ENCODE measurements around the gene NEDD4L. TPM values are rescaled to one million over a fixed set of nuclear protein-coding genes. Genes with fewer than 3 reads are reported as not detected.

Gene NEDD4L
- total RNA-seq, 1 donor from 2014 or later: 15.6 TPM

DNA sequence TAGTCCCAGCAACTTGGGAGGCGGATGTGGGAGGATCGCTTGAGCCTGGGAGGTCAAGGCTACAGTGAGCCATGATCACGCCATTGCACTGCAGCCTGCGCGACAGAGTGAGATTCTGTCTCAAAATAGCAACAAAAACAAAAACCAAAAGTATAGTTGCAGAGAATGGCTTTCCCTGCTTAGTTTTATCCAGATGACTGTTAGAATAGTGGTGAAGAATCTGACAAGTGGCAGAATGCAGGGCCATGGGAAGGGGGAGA, 53.8 kb downstream of the NEDD4L start:
- no peaks in the 10 kb centered on the region for H3K27me3 ChIP-seq
- H3K9me3 ChIP-seq: no peaks in the 10 kb centered on the region
- intact Hi-C loops (cut with DNase I): no loop called here
- H3K36me3 ChIP-seq: no peaks in the 10 kb centered on the region
- H3K4me1 ChIP-seq: no peaks in the 10 kb centered on the region
- TF ChIP-seq, protein P1, sequence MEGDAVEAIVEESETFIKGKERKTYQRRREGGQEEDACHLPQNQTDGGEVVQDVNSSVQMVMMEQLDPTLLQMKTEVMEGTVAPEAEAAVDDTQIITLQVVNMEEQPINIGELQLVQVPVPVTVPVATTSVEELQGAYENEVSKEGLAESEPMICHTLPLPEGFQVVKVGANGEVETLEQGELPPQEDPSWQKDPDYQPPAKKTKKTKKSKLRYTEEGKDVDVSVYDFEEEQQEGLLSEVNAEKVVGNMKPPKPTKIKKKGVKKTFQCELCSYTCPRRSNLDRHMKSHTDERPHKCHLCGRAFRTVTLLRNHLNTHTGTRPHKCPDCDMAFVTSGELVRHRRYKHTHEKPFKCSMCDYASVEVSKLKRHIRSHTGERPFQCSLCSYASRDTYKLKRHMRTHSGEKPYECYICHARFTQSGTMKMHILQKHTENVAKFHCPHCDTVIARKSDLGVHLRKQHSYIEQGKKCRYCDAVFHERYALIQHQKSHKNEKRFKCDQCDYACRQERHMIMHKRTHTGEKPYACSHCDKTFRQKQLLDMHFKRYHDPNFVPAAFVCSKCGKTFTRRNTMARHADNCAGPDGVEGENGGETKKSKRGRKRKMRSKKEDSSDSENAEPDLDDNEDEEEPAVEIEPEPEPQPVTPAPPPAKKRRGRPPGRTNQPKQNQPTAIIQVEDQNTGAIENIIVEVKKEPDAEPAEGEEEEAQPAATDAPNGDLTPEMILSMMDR (IDR thresholded peaks at IDR 0.05): no peak
- H3K27ac ChIP-seq: no peak overlapping the region
- H3K4me3 ChIP-seq: no peak overlapping the region
- no peak for DNase-seq (ENCODE audit: low spot score in 2 of 2)

DNA sequence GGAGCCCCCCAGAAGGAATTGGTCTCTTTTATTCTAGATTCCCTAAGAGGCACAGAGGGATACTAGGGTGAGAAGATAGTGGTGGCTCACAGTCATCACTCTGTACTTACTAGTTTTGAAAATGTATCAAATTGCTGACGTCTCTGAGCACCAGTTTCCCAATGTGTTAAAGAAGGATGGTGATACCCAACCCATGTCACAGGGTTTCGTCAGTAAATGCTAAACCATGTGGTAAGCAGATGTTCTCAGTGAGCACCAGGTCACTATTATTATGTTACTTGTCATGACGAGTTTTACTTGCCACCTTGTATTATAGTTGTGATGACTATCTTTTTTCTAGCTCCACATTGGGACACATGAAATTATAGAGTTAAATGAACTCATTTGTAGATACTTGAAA, 54.7 kb downstream of the NEDD4L start:
- TF ChIP-seq, protein P1 (IDR thresholded peaks at IDR 0.05): no peak
- Histone ChIP-seq H3K27me3 (no peaks in the 10 kb centered on the region), H3K36me3 (no peaks in the 10 kb centered on the region), H3K4me3 (no peak overlapping the region), H3K9me3 (no peaks in the 10 kb centered on the region), H3K27ac (no peak overlapping the region), H3K4me1 (no peaks in the 10 kb centered on the region)
- no peak for DNase-seq (ENCODE audit: low spot score in 2 of 2)
- intact Hi-C loops (cut with DNase I): no loop called here

DNA sequence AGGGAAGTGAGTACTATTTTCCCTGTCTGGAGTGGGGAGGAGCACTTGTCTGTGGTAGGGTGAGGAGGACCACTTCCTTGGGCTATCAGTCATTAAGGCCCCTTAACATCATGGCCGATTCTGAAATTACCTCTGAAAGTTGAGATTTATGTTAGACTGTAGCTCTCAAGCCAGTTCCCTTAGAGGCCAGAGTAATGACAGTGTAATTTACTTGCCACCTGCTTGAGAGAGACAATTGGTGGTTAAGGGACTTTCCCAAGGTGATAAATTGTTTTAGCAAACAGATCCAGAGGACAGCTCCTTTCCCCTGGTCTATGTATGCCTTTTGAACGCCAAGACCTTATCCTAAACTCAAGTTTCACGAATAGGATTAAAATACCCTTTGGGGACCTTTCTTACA, 56.1 kb downstream of the NEDD4L start:
- Histone ChIP-seq H3K9me3 (no peaks in the 10 kb centered on the region), H3K4me1 (no peaks in the 10 kb centered on the region), H3K27me3 (no peaks in the 10 kb centered on the region), H3K27ac (no peak overlapping the region), H3K36me3 (no peaks in the 10 kb centered on the region), H3K4me3 (no peak overlapping the region)
- TF ChIP-seq, protein P1 (IDR thresholded peaks at IDR 0.05): no peak
- DNase-seq (ENCODE audit: low spot score in 2 of 2): no peak
- intact Hi-C loops (cut with DNase I): no loop called here

DNA sequence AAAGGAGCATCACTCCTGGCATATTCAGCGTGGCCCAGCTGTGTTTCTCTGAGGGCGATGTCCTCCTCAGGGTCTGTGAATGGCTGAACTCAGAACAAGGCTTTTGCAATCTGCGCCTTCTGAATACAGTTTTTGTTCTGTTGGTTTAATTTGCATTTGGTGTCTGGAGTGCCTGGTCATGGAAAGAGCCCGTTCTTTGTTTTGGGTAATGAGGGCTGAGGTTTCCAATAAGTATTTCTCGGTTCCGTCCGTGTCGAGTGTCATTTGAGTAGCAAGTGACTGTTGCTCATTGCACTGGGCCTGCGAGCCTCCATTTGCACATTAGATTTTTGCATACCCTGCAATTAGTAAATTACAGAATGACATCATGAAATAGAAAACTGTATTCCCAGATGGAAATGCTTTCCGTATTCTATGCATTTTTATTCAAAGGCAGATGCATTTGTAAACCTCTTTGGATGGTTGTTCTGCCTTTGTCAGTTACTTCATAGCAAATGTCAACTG, 57.3 kb downstream of the NEDD4L start:
- Histone ChIP-seq H3K4me3 (no peak overlapping the region), H3K36me3 (no peaks in the 10 kb centered on the region), H3K9me3 (no peaks in the 10 kb centered on the region), H3K27me3 (no peaks in the 10 kb centered on the region), H3K27ac (no peak overlapping the region), H3K4me1 (no peaks in the 10 kb centered on the region)
- intact Hi-C loops (cut with DNase I): no loop called here
- DNase-seq (ENCODE audit: low spot score in 2 of 2): no peak
- TF ChIP-seq, protein P1 (IDR thresholded peaks at IDR 0.05): no peak

DNA sequence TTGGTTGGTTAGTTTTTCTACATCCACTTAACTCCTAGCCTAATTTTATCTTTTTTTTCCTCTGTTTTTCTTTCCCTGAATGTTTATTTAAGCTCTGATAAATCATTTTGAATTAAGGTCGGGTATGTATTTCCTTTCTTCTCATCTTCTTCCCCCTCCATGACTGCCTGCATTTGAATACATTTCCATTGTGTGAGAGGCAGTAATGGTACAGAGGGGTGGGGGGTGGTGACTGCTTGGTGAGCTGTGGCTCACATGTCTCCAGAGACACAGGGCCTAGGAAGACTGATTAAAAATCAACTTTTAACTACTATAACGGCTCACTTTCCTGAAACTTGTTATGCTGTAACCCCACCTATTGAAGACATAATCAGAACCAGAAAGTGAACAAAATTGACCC, 58.0 kb downstream of the NEDD4L start:
- Histone ChIP-seq H3K4me1 (no peaks in the 10 kb centered on the region), H3K36me3 (no peaks in the 10 kb centered on the region), H3K4me3 (no peak overlapping the region), H3K27me3 (no peaks in the 10 kb centered on the region), H3K27ac (no peak overlapping the region), H3K9me3 (no peaks in the 10 kb centered on the region)
- intact Hi-C loops (cut with DNase I): no loop called here
- DNase-seq (ENCODE audit: low spot score in 2 of 2): no peak
- TF ChIP-seq, protein P1 (IDR thresholded peaks at IDR 0.05): no peak

DNA sequence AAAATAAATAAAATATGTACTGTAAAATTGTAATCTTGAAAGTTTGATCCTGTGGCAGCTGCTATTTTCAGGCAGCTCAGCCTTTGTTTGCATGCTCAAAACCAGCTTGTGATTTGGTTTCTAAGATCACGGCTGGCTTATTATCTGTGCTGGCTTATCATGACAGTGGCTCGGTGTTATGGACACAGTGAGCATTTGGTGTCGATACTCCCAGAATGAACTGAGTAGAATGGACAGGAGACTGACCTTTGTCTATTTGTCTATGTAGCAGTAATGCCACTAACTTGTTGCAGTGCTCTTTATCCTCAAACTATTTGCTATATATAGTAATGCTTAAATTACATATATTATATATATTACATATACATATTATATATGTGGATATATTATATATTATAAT, 58.8 kb downstream of the NEDD4L start:
- TF ChIP-seq, protein P1 (IDR thresholded peaks at IDR 0.05): no peak
- no peak overlapping the region for H3K4me3 ChIP-seq
- intact Hi-C loops (cut with DNase I): no loop called here
- DNase-seq (ENCODE audit: low spot score in 2 of 2): no peak
- no peak overlapping the region for H3K27ac ChIP-seq
- H3K27me3 ChIP-seq: no peaks in the 10 kb centered on the region
- H3K4me1 ChIP-seq: no peaks in the 10 kb centered on the region
- no peaks in the 10 kb centered on the region for H3K36me3 ChIP-seq
- no peaks in the 10 kb centered on the region for H3K9me3 ChIP-seq

Measured in ascending aorta (tissue), 2 donors.